ENCODE measurements around the gene EPS8L2.

EPS8L2 gene

DNA sequence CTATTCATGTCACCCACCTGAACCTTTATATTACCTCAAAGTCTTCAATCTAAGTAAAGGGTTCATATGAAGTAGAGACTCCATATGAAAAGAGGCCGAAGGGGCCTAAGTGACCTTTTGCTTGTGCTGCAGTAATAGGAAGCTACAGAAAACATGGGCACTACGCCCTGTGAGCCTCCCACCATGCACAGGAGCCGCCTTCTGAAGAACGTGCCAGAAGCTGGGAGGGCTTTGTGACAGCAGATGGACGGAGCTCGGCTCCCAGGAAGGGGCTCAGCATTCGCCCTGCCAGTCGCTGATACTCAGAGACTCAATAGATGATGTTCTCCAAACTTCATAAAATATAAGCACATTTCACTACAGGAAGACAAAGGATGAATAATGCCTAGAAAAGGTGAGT, 32.2 kb upstream of the EPS8L2 start:
- DNase-seq, result no peak
- H3K36me3 ChIP-seq (replicated peaks), result peaks cover 36% of the 10 kb centered on the region
- no peaks in the 10 kb centered on the region for H3K27me3 ChIP-seq (replicated peaks)
- H3K27ac ChIP-seq, result no peak overlapping the region
- TF ChIP-seq, protein P1, sequence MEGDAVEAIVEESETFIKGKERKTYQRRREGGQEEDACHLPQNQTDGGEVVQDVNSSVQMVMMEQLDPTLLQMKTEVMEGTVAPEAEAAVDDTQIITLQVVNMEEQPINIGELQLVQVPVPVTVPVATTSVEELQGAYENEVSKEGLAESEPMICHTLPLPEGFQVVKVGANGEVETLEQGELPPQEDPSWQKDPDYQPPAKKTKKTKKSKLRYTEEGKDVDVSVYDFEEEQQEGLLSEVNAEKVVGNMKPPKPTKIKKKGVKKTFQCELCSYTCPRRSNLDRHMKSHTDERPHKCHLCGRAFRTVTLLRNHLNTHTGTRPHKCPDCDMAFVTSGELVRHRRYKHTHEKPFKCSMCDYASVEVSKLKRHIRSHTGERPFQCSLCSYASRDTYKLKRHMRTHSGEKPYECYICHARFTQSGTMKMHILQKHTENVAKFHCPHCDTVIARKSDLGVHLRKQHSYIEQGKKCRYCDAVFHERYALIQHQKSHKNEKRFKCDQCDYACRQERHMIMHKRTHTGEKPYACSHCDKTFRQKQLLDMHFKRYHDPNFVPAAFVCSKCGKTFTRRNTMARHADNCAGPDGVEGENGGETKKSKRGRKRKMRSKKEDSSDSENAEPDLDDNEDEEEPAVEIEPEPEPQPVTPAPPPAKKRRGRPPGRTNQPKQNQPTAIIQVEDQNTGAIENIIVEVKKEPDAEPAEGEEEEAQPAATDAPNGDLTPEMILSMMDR (IDR thresholded peaks at IDR 0.05; ENCODE audit: low read depth, low read length, missing control alignments), result no peak
- H3K4me3 ChIP-seq (ENCODE audit: low read depth, low read length), result no peak overlapping the region
- in situ Hi-C loops (cut with HindIII; ENCODE audit: low pct_ligation_motif_present, low sequenced_read_pairs), result no loop called here

DNA sequence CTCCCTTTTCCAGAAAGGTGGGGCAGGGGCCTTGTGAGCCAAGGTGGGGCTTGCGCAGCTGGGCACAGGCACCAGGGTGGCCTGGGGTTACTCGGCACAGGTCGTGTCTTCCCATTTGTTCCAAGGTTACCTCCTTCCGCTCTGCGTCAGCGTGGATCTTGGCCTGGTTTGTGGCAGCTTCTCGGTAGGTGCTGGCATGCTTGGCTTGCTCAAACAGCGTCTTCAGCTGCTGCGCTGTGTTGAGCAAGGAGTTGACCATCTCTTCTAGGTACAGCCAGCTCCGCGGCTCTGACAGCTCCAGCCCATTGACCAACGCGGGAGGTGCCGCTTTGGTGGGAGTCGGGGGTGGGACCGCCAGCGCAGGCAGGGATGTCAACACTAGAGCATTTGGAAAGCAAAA, 31.6 kb upstream of the EPS8L2 start:
- DNase-seq, result no peak
- H3K4me3 ChIP-seq (ENCODE audit: low read depth, low read length), result no peak overlapping the region
- in situ Hi-C loops (cut with HindIII; ENCODE audit: low pct_ligation_motif_present, low sequenced_read_pairs), result no loop called here
- H3K27me3 ChIP-seq (replicated peaks), result no peaks in the 10 kb centered on the region
- TF ChIP-seq, protein P1 (IDR thresholded peaks at IDR 0.05; ENCODE audit: low read depth, low read length, missing control alignments), result no peak
- peaks cover 37% of the 10 kb centered on the region for H3K36me3 ChIP-seq (replicated peaks)
- no peak overlapping the region for H3K27ac ChIP-seq

DNA sequence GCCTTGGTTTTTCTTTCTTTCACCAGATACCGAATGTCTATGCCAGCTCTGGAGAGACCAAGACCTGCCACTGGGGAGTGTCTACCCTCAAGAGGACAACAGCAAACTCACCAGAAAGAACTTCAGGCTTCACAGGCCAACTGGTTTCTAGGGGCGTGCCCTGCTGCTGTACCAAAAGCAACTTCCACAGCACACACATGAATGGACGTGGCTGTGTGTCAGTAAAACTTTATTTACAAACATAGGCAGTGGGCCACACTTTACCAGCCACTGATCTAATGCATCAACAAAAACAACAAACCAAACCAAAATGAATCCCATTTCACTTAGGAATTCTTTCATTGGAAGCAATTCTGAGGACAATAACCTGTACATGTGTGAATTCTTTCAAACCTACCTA, 27.7 kb upstream of the EPS8L2 start:
- DNase-seq, result no peak
- H3K27ac ChIP-seq, result no peak overlapping the region
- no peak overlapping the region for H3K4me3 ChIP-seq (ENCODE audit: low read depth, low read length)
- no peaks in the 10 kb centered on the region for H3K27me3 ChIP-seq (replicated peaks)
- TF ChIP-seq, protein P1 (IDR thresholded peaks at IDR 0.05; ENCODE audit: low read depth, low read length, missing control alignments), result no peak
- in situ Hi-C loops (cut with HindIII; ENCODE audit: low pct_ligation_motif_present, low sequenced_read_pairs), result no loop called here
- peaks cover 47% of the 10 kb centered on the region for H3K36me3 ChIP-seq (replicated peaks)

DNA sequence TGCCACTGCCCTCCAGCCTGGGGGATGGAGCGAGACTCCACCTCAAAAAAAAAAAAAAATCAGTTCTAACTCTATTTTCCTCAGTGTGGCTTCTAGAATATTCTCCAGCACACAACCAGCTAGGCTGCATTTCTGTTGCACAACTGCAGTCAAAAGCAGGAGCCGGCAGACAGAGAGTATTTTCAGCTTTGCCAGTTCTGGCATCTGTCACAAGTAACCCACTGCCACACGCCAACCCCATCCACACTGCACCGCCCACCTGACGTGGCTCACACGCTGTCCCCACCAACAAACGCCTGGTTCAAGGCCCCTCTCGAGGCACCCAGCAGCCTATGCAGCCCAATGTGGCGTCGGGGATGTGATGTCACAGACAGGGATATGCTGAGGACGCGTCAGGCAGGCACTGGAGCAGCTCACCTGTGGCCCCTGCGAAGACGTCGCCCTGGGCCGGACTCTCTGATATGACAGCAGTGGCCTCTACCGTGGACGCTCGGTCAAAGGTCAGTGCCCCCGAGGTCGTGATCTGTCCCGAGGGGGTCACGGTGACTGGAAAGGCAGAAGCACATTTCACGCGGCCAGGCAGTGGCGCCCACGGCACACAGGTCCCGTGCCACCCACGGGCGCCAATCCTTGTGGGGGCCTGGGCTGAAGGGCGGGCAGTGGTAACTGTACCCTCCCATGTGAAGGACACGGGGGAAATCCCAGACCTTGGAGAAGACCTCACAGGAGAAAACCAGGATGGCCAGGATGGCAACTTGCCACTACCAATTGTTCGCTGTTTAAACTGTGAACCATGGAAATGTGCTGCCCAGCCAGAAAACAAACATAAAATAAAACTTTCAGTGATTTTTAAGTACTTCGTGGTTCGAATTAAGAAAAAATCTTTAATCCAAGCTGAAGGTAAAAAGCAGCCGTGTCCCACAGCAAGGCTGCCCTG, 26.5 kb upstream of the EPS8L2 start:
- DNase-seq, result no peak
- peaks cover 45% of the 10 kb centered on the region for H3K36me3 ChIP-seq (replicated peaks)
- no peak overlapping the region for H3K27ac ChIP-seq
- in situ Hi-C loops (cut with HindIII; ENCODE audit: low pct_ligation_motif_present, low sequenced_read_pairs), result no loop called here
- no peaks in the 10 kb centered on the region for H3K27me3 ChIP-seq (replicated peaks)
- H3K4me3 ChIP-seq (ENCODE audit: low read depth, low read length), result no peak overlapping the region
- TF ChIP-seq, protein P1 (IDR thresholded peaks at IDR 0.05; ENCODE audit: low read depth, low read length, missing control alignments), result no peak

DNA sequence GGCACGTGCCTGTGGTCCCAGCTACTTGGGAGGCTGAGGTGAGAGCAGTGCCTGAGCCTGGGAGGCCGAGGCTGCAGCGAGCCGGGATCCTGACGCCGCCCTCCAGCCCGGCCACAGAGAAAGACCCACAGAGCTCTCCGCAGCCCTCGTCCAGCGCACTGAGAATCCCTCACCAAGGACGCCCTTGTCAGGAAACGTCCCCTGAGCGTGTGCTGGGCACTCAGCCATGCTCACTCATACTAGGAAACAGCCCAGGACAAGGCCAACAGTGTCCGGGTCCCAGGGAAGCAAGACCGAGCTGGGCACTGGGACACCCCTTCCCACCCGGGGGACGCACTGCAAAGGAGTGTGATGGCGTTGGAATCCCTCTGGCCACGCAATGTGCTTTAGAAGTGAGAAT, 25.6 kb upstream of the EPS8L2 start:
- DNase-seq, result no peak
- in situ Hi-C loops (cut with HindIII; ENCODE audit: low pct_ligation_motif_present, low sequenced_read_pairs), result no loop called here
- TF ChIP-seq, protein P1 (IDR thresholded peaks at IDR 0.05; ENCODE audit: low read depth, low read length, missing control alignments), result no peak
- H3K36me3 ChIP-seq (replicated peaks), result peaks cover 49% of the 10 kb centered on the region
- no peaks in the 10 kb centered on the region for H3K27me3 ChIP-seq (replicated peaks)
- no peak overlapping the region for H3K27ac ChIP-seq
- no peak overlapping the region for H3K4me3 ChIP-seq (ENCODE audit: low read depth, low read length)

Measured in brain microvascular endothelial cell (primary cell).